ENCODE results near the gene CRTC1. TPM values are rescaled to one million over a fixed set of nuclear protein-coding genes. Genes with fewer than 3 reads are reported as not detected.

Gene CRTC1
- total RNA-seq, 1 experiment from 2014 or later: 19.0 TPM

DNA sequence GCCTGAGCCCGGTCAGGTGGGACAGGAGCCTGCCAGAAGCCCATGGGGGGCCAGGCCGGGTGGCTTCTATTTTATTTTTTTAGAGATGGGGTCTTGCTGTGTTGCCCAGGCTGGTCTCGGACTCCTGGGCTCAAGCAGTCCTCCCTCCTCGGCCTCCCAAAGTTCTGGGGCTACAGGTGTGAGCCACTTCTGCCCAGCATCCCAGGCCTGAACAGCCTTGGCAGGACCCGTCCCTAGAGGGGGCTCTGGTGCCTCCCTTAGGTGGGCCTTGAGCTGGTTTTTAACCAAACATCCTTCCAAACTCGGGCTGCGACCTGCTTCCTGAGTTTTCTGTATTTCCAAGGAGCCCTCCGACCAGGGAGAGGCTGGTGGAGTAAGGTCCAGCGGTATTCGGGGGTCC is 97.2 kb downstream of the CRTC1 start:
- H3K4me1 ChIP-seq (ENCODE audit: insufficient read depth, low read length): no peaks in the 10 kb centered on the region
- no peak overlapping the region for H3K27ac ChIP-seq (ENCODE audit: insufficient read length, low read depth, low read length)
- Mint-ChIP-seq H3K4me1 (peaks cover 5 to 17% of the 10 kb centered on the region in 2 experiments; a peak in 3 of 4 replicates), H3K9me3 (no peaks in the 10 kb centered on the region; a peak in 1 of 5 replicates), H3K27ac (no peak overlapping the region), H3K4me3 (no peak overlapping the region), H3K27me3 (ENCODE audit: low read depth) (peaks cover 98% of the 10 kb centered on the region), H3K36me3 (ENCODE audit: insufficient read depth in 1 of 3, low read depth in 3 of 3) (no peaks in the 10 kb centered on the region)
- H2BK5ac ChIP-seq (ENCODE audit: insufficient read length, low read length): no peak overlapping the region
- H4K8ac ChIP-seq (replicated peaks; ENCODE audit: insufficient read length, low read depth, low read length): no peak overlapping the region
- DNase-seq: no peak
- H2BK12ac ChIP-seq (ENCODE audit: insufficient read length, low read depth, low read length): no peak overlapping the region
- no peak overlapping the region for H2BK15ac ChIP-seq (ENCODE audit: low read depth, low read length)
- no peak overlapping the region for H2AFZ ChIP-seq (ENCODE audit: low read length)
- H3K27me3 ChIP-seq (ENCODE audit: insufficient read depth, low read length): peaks cover 61% of the 10 kb centered on the region
- no peaks in the 10 kb centered on the region for H4K20me1 ChIP-seq (ENCODE audit: control insufficient read depth, insufficient read depth, insufficient read length)
- no peak overlapping the region for H3K4ac ChIP-seq (ENCODE audit: low read depth, low read length)
- peaks cover 4% of the 10 kb centered on the region for H3K23me2 ChIP-seq (ENCODE audit: insufficient read length, low read depth, low read length, poor library complexity, severe bottlenecking)
- no peak overlapping the region for H4K5ac ChIP-seq (ENCODE audit: insufficient read length, low read depth, low read length)
- no peak overlapping the region for H2AK5ac ChIP-seq (ENCODE audit: insufficient read length, low read length)
- no peak overlapping the region for H2BK20ac ChIP-seq (ENCODE audit: low read depth, low read length, poor library complexity, severe bottlenecking)
- no peak overlapping the region for H3K18ac ChIP-seq (ENCODE audit: insufficient read length, low read depth, low read length)
- H3K4me2 ChIP-seq (ENCODE audit: insufficient read depth, insufficient read length, low read length): no peak overlapping the region
- H3K56ac ChIP-seq (ENCODE audit: insufficient read length, low read depth, low read length): no peak overlapping the region
- no peak overlapping the region for H2BK120ac ChIP-seq (ENCODE audit: low read depth, low read length, poor library complexity, severe bottlenecking)
- H3K79me1 ChIP-seq (ENCODE audit: insufficient read depth, low read depth, low read length, poor library complexity, severe bottlenecking): no peaks in the 10 kb centered on the region
- no peak overlapping the region for H3K23ac ChIP-seq (ENCODE audit: insufficient read length, low read depth, low read length)
- no peak overlapping the region for H3T11ph ChIP-seq (ENCODE audit: low read length)
- no peaks in the 10 kb centered on the region for H3K79me2 ChIP-seq (ENCODE audit: insufficient read depth, low read length)
- TF ChIP-seq, protein P1, sequence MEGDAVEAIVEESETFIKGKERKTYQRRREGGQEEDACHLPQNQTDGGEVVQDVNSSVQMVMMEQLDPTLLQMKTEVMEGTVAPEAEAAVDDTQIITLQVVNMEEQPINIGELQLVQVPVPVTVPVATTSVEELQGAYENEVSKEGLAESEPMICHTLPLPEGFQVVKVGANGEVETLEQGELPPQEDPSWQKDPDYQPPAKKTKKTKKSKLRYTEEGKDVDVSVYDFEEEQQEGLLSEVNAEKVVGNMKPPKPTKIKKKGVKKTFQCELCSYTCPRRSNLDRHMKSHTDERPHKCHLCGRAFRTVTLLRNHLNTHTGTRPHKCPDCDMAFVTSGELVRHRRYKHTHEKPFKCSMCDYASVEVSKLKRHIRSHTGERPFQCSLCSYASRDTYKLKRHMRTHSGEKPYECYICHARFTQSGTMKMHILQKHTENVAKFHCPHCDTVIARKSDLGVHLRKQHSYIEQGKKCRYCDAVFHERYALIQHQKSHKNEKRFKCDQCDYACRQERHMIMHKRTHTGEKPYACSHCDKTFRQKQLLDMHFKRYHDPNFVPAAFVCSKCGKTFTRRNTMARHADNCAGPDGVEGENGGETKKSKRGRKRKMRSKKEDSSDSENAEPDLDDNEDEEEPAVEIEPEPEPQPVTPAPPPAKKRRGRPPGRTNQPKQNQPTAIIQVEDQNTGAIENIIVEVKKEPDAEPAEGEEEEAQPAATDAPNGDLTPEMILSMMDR (conservative IDR thresholded peaks at IDR 0.05): peak; percentile 59
- no peak overlapping the region for H4K91ac ChIP-seq (ENCODE audit: insufficient read length, low read depth, low read length)
- H3K9ac ChIP-seq (ENCODE audit: extremely low read depth, insufficient read length, low read length): no peak overlapping the region
- no CpG with 5 or more reads among the region's 10 CpGs for WGBS (ENCODE audit: extremely low coverage, insufficient read length, low lambda C conversion rate)
- H3K9me3 ChIP-seq (ENCODE audit: control insufficient read depth, low read depth, low read length): no peaks in the 10 kb centered on the region
- H3K14ac ChIP-seq (ENCODE audit: insufficient read depth, low read length): no peak overlapping the region

Measured in H9 (cell line).